GM12874 (cell line): ENCODE data around the gene ZNF862.

Source experiments
- CTCF ChIP-seq: IDR thresholded peaks from 2 replicates; pipeline ENCODE4 v1.5.1; 2011; ENCODE audit warnings: low read depth, mild to moderate bottlenecking, control low read depth, low read length, moderate library complexity; ENCODE audit not compliant: insufficient read depth

Gene ZNF862

GRCh38 chr7:149886018-149886415 lies 47.8 kb downstream of the ZNF862 start:
- TF ChIP-seq CTCF: no peak

GRCh38 chr7:149887311-149887710 lies 49.1 kb downstream of the ZNF862 start:
- no peak for TF ChIP-seq CTCF
